ENCODE data around the gene IGFBP4. TPM values are rescaled to one million over a fixed set of nuclear protein-coding genes. Genes with fewer than 3 reads are reported as not detected.

Gene IGFBP4
- total RNA-seq, 1 donor from 2014 or later, result 76.2 TPM

DNA sequence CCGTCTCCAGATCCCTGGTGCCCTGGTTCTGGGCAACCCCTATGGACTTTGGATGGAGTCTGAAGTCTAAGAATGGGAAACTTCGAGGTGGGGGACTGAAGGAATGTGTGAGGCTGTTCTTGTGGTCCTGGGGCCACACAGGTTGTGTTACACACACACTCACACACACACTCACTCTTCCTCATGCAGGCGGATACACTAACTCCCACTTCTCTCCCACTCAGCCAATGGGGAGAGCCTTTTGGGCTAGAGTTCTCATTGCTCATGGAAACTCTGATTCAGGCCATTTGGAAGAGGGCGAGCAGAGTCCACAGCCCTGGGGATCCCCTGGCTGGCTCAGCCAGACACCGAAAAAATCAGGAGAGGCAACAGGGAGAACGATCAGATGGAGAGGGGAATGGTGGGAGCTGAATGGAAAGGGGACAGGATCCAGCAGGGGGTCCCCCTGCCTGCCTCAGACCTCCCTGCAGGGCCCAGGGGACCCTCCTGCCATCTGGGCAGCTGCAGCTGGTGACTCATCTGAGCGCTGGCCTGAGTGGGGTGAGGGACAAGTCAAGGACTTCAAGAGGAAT, 9.1 kb downstream of the IGFBP4 start:
- H3K4me3 ChIP-seq (ENCODE audit: low read length in 3 of 3), result peak overlapping the region in 1 of 3 donors; percentile 29
- H3K4me1 ChIP-seq (ENCODE audit: control insufficient read depth in 3 of 3, insufficient read depth in 3 of 3, low read length in 3 of 3), result peaks cover 40 to 64% (median 57%) of the 10 kb centered on the region in 3 donors
- H3K27ac ChIP-seq (ENCODE audit: low read depth, low read length), result peak overlapping the region; percentile 73
- peak overlapping the region; percentile 16 to 34 (median 32) for H3K9ac ChIP-seq (ENCODE audit: low read depth in 1 of 3, low read length in 3 of 3)
- no peaks in the 10 kb centered on the region for H3K9me3 ChIP-seq (ENCODE audit: control insufficient read depth in 3 of 3, low read length in 3 of 3)
- peaks cover 0 to 8% (median 3%) of the 10 kb centered on the region in 3 donors for H3K27me3 ChIP-seq (ENCODE audit: control insufficient read depth in 3 of 3, insufficient read depth in 3 of 3, low read length in 3 of 3)
- H3K36me3 ChIP-seq (ENCODE audit: control insufficient read depth in 3 of 3, insufficient read depth in 3 of 3, low read length in 3 of 3), result peaks cover 6 to 28% (median 18%) of the 10 kb centered on the region in 3 donors

DNA sequence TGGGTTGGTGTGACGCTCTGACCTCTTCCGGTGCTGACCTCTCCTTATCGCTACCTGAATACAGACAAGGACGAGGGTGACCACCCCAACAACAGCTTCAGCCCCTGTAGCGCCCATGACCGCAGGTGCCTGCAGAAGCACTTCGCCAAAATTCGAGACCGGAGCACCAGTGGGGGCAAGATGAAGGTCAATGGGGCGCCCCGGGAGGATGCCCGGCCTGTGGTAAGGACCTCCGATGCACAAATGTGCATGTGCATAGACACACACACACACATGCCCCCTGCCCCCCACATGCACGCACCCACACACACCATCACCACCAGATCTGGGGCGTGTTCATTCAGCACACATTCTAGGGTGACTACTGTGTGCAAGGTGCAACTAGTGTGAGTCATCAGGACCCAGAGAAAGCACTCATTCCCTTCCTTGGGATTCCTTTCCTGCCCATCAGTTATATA, 9.7 kb downstream of the IGFBP4 start:
- no peak overlapping the region for H3K4me3 ChIP-seq (ENCODE audit: low read length in 3 of 3)
- peak overlapping the region in 1 of 3 donors; percentile 25 for H3K9ac ChIP-seq (ENCODE audit: low read depth in 1 of 3, low read length in 3 of 3)
- H3K27me3 ChIP-seq (ENCODE audit: control insufficient read depth in 3 of 3, insufficient read depth in 3 of 3, low read length in 3 of 3), result peaks cover 0 to 8% (median 4%) of the 10 kb centered on the region in 3 donors
- H3K27ac ChIP-seq (ENCODE audit: low read depth, low read length), result peak overlapping the region; percentile 73
- no peaks in the 10 kb centered on the region for H3K9me3 ChIP-seq (ENCODE audit: control insufficient read depth in 3 of 3, low read length in 3 of 3)
- H3K36me3 ChIP-seq (ENCODE audit: control insufficient read depth in 3 of 3, insufficient read depth in 3 of 3, low read length in 3 of 3), result peaks cover 6 to 28% (median 18%) of the 10 kb centered on the region in 3 donors
- peaks cover 38 to 63% (median 53%) of the 10 kb centered on the region in 3 donors for H3K4me1 ChIP-seq (ENCODE audit: control insufficient read depth in 3 of 3, insufficient read depth in 3 of 3, low read length in 3 of 3)

DNA sequence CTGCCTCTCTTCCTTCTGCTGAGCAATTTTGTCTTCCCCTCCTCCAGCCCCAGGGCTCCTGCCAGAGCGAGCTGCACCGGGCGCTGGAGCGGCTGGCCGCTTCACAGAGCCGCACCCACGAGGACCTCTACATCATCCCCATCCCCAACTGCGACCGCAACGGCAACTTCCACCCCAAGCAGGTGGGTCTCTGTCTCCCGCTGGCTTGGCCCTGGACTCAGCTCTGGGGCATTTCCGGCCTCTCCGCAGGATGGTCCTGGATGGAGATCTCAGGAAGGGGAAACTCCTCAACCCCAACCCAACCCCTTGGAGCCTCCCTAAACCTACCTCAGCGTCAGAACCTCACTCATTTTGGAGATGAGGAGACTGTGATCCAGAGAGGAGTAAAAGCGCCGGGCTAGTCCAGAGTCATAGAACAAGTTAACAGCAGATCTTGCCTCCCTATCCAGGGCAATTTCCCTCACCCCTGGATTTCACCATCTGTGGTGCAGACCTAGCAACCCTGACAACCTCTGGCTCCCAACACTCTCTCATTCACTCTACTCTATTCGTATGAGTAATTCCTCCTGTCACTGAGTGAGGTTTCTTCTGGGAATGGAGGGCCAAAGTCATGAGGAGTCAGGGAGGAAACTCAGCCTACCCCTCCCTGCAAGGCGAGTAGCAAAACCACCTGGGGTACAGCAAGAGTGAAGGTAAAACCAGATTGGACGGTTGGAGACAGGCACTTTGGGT, 10.8 kb downstream of the IGFBP4 start:
- no peaks in the 10 kb centered on the region for H3K9me3 ChIP-seq (ENCODE audit: control insufficient read depth in 3 of 3, low read length in 3 of 3)
- no peak overlapping the region for H3K9ac ChIP-seq (ENCODE audit: low read depth in 1 of 3, low read length in 3 of 3)
- peaks cover 30 to 59% (median 47%) of the 10 kb centered on the region in 3 donors for H3K4me1 ChIP-seq (ENCODE audit: control insufficient read depth in 3 of 3, insufficient read depth in 3 of 3, low read length in 3 of 3)
- no peak overlapping the region for H3K4me3 ChIP-seq (ENCODE audit: low read length in 3 of 3)
- peaks cover 0 to 8% (median 4%) of the 10 kb centered on the region in 3 donors for H3K27me3 ChIP-seq (ENCODE audit: control insufficient read depth in 3 of 3, insufficient read depth in 3 of 3, low read length in 3 of 3)
- peak overlapping the region; percentile 29 for H3K27ac ChIP-seq (ENCODE audit: low read depth, low read length)
- peaks cover 6 to 28% (median 18%) of the 10 kb centered on the region in 3 donors for H3K36me3 ChIP-seq (ENCODE audit: control insufficient read depth in 3 of 3, insufficient read depth in 3 of 3, low read length in 3 of 3)

DNA sequence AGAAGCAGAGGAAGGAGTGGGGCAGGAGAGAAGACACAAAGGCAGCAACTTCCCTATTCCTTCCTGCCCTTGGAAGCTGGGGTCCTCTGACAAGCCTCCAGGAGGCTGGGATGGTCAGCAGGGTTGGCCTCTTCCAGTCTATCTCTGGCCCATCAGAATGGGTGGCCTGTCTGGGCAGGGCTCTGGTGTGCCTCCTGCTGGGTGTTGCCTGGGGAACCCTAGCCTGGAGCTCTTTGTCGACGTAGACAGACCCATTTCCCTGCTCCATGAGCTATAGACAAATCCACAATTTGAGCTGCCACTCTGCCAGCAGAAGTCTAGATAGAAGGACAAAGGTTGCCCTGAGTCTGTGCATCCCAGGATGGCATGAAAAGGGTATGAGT, 11.4 kb downstream of the IGFBP4 start:
- H3K4me3 ChIP-seq (ENCODE audit: low read length in 3 of 3), result no peak overlapping the region
- no peaks in the 10 kb centered on the region for H3K9me3 ChIP-seq (ENCODE audit: control insufficient read depth in 3 of 3, low read length in 3 of 3)
- peaks cover 6 to 28% (median 18%) of the 10 kb centered on the region in 3 donors for H3K36me3 ChIP-seq (ENCODE audit: control insufficient read depth in 3 of 3, insufficient read depth in 3 of 3, low read length in 3 of 3)
- peaks cover 28 to 61% (median 47%) of the 10 kb centered on the region in 3 donors for H3K4me1 ChIP-seq (ENCODE audit: control insufficient read depth in 3 of 3, insufficient read depth in 3 of 3, low read length in 3 of 3)
- no peak overlapping the region for H3K27ac ChIP-seq (ENCODE audit: low read depth, low read length)
- no peak overlapping the region for H3K9ac ChIP-seq (ENCODE audit: low read depth in 1 of 3, low read length in 3 of 3)
- peaks cover 0 to 8% (median 4%) of the 10 kb centered on the region in 3 donors for H3K27me3 ChIP-seq (ENCODE audit: control insufficient read depth in 3 of 3, insufficient read depth in 3 of 3, low read length in 3 of 3)

DNA sequence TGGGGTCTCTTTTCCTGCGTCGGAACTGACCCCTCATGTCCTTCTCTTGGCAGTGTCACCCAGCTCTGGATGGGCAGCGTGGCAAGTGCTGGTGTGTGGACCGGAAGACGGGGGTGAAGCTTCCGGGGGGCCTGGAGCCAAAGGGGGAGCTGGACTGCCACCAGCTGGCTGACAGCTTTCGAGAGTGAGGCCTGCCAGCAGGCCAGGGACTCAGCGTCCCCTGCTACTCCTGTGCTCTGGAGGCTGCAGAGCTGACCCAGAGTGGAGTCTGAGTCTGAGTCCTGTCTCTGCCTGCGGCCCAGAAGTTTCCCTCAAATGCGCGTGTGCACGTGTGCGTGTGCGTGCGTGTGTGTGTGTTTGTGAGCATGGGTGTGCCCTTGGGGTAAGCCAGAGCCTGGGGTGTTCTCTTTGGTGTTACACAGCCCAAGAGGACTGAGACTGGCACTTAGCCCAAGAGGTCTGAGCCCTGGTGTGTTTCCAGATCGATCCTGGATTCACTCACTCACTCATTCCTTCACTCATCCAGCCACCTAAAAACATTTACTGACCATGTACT, 13.2 kb downstream of the IGFBP4 start:
- peaks cover 0 to 8% (median 4%) of the 10 kb centered on the region in 3 donors for H3K27me3 ChIP-seq (ENCODE audit: control insufficient read depth in 3 of 3, insufficient read depth in 3 of 3, low read length in 3 of 3)
- peaks cover 36 to 55% (median 41%) of the 10 kb centered on the region in 3 donors for H3K4me1 ChIP-seq (ENCODE audit: control insufficient read depth in 3 of 3, insufficient read depth in 3 of 3, low read length in 3 of 3)
- H3K36me3 ChIP-seq (ENCODE audit: control insufficient read depth in 3 of 3, insufficient read depth in 3 of 3, low read length in 3 of 3), result peaks cover 6 to 28% (median 18%) of the 10 kb centered on the region in 3 donors
- no peaks in the 10 kb centered on the region for H3K9me3 ChIP-seq (ENCODE audit: control insufficient read depth in 3 of 3, low read length in 3 of 3)
- no peak overlapping the region for H3K27ac ChIP-seq (ENCODE audit: low read depth, low read length)
- H3K4me3 ChIP-seq (ENCODE audit: low read length in 3 of 3), result no peak overlapping the region
- H3K9ac ChIP-seq (ENCODE audit: low read depth in 1 of 3, low read length in 3 of 3), result no peak overlapping the region

DNA sequence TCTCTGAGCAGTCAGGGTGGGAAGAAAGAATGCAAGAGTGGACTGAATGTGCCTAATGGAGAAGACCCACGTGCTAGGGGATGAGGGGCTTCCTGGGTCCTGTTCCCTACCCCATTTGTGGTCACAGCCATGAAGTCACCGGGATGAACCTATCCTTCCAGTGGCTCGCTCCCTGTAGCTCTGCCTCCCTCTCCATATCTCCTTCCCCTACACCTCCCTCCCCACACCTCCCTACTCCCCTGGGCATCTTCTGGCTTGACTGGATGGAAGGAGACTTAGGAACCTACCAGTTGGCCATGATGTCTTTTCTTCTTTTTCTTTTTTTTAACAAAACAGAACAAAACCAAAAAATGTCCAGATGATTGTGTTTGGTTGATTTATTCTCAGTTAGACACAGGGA, 14.1 kb downstream of the IGFBP4 start:
- Histone ChIP-seq H3K4me1 (ENCODE audit: control insufficient read depth in 3 of 3, insufficient read depth in 3 of 3, low read length in 3 of 3) (peaks cover 36 to 57% (median 37%) of the 10 kb centered on the region in 3 donors), H3K27me3 (ENCODE audit: control insufficient read depth in 3 of 3, insufficient read depth in 3 of 3, low read length in 3 of 3) (peaks cover 0 to 8% (median 4%) of the 10 kb centered on the region in 3 donors), H3K4me3 (ENCODE audit: low read length in 3 of 3) (no peak overlapping the region), H3K9me3 (ENCODE audit: control insufficient read depth in 3 of 3, low read length in 3 of 3) (no peaks in the 10 kb centered on the region), H3K9ac (ENCODE audit: low read depth in 1 of 3, low read length in 3 of 3) (no peak overlapping the region), H3K36me3 (ENCODE audit: control insufficient read depth in 3 of 3, insufficient read depth in 3 of 3, low read length in 3 of 3) (peaks cover 6 to 28% (median 18%) of the 10 kb centered on the region in 3 donors), H3K27ac (ENCODE audit: low read depth, low read length) (no peak overlapping the region)

DNA sequence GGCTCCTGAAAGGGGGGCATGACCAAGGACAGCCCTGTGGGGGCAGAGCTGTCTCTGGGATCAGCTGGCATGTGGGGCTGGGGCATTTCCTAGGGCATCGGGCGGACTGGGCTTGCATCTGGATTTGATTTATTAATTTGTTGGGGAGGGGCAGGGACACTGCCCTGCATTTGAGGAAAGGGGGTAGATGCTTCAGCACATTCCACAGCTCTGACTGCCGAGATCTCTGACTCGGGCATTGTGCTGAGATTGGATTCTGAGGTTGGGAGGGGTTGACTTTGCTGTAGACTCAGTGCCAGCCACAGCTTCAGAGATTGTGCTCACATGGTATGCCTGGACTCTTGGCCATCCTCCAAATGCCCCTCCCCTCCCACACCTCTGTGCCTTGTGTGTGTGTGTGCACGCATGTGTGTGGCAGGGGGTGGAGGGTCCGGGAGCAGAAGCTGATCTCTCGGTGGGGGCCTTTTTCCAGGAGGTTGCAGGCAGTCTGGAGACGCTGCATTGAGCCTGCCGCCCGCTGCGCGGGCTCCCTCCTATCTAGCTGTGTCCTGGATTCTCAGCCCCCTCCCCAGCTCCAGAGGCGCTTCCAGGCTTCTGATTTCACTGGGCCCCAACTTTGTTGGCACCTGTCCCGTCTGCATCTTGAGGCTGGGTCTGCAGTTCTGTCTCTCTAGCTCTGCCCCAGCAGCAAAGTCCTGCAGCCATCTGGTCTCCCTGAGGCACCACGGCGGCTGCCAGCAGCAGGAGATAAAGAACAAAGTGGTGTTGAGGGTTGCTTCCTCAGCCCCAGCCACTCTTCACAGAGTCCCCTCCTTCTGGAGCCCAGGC, 14.9 kb downstream of the IGFBP4 start:
- Histone ChIP-seq H3K36me3 (ENCODE audit: control insufficient read depth in 3 of 3, insufficient read depth in 3 of 3, low read length in 3 of 3) (peaks cover 6 to 26% (median 16%) of the 10 kb centered on the region in 3 donors), H3K27ac (ENCODE audit: low read depth, low read length) (no peak overlapping the region), H3K4me3 (ENCODE audit: low read length in 3 of 3) (no peak overlapping the region), H3K9ac (ENCODE audit: low read depth in 1 of 3, low read length in 3 of 3) (no peak overlapping the region), H3K4me1 (ENCODE audit: control insufficient read depth in 3 of 3, insufficient read depth in 3 of 3, low read length in 3 of 3) (peaks cover 30 to 57% (median 35%) of the 10 kb centered on the region in 3 donors), H3K9me3 (ENCODE audit: control insufficient read depth in 3 of 3, low read length in 3 of 3) (no peaks in the 10 kb centered on the region), H3K27me3 (ENCODE audit: control insufficient read depth in 3 of 3, insufficient read depth in 3 of 3, low read length in 3 of 3) (peaks cover 0 to 8% (median 4%) of the 10 kb centered on the region in 3 donors)

DNA sequence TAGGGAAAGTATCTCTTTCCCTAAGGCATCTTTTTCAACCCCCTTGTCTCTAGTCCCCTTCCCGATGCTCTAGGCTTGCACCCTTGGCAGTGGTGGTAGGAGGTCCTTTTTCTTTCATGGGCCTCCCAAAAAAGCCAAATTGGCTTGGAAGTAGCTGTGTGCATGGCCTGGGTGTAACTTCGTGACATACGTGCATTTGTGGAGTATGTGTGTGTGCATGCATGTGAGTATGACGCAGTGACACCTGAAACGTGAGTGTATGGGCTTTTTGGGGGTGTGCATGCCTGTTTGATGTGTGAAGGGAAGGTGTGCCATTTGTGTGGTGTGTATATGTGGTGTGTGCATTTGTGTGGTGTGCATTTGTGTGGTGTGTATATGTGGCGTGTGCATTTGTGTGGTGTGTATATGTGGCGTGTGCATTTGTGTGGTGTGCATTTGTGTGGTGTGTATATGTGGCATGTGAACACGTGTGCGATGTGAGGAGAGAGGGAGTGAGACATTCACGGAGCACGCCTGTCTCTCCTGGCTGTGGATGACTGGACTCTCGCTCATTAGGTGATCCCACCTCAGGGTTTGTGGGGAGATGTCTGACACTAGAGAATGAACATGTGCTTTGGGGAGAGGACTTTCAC, 15.7 kb downstream of the IGFBP4 start:
- Histone ChIP-seq H3K36me3 (ENCODE audit: control insufficient read depth in 3 of 3, insufficient read depth in 3 of 3, low read length in 3 of 3) (peaks cover 6 to 18% (median 16%) of the 10 kb centered on the region in 3 donors), H3K4me1 (ENCODE audit: control insufficient read depth in 3 of 3, insufficient read depth in 3 of 3, low read length in 3 of 3) (peaks cover 30 to 54% (median 33%) of the 10 kb centered on the region in 3 donors), H3K27me3 (ENCODE audit: control insufficient read depth in 3 of 3, insufficient read depth in 3 of 3, low read length in 3 of 3) (peaks cover 0 to 8% (median 4%) of the 10 kb centered on the region in 3 donors), H3K9ac (ENCODE audit: low read depth in 1 of 3, low read length in 3 of 3) (no peak overlapping the region), H3K4me3 (ENCODE audit: low read length in 3 of 3) (no peak overlapping the region), H3K9me3 (ENCODE audit: control insufficient read depth in 3 of 3, low read length in 3 of 3) (no peaks in the 10 kb centered on the region), H3K27ac (ENCODE audit: low read depth, low read length) (no peak overlapping the region)

Data from skeletal muscle tissue (tissue), 4 donors.